ENCODE results near the gene LTN1. TPM values are rescaled to one million over a fixed set of nuclear protein-coding genes. Genes with fewer than 3 reads are reported as not detected.

LTN1 gene
- total RNA-seq, 2 donors from 2014 or later, result 19.8 to 21.8 TPM

GRCh38 chr21:28910280-28910887 is 82.3 kb downstream of the LTN1 start:
- DNase-seq, result no peak
- Mint-ChIP-seq H3K27me3 (ENCODE audit: insufficient read depth) (no peaks in the 10 kb centered on the region), H3K9me3 (no peaks in the 10 kb centered on the region), H3K36me3 (ENCODE audit: low read depth) (no peaks in the 10 kb centered on the region), H3K27ac (no peak overlapping the region), H3K4me3 (no peak overlapping the region), H3K4me1 (peaks cover 9% of the 10 kb centered on the region)
- Histone ChIP-seq H3K27me3 (ENCODE audit: control insufficient read depth, insufficient read depth, low read length, poor library complexity, severe bottlenecking) (no peaks in the 10 kb centered on the region), H3K4me3 (ENCODE audit: low read length) (no peak overlapping the region), H3K9ac (ENCODE audit: extremely low read depth, low read length, poor library complexity, severe bottlenecking) (no peak overlapping the region), H3K9me3 (ENCODE audit: control insufficient read depth, low read length) (no peaks in the 10 kb centered on the region), H3K4me1 (ENCODE audit: control insufficient read depth, insufficient read depth, low read length) (no peaks in the 10 kb centered on the region), H3K36me3 (ENCODE audit: control insufficient read depth, insufficient read depth, low read length) (no peaks in the 10 kb centered on the region), H3K27ac (ENCODE audit: low read depth, low read length) (no peak overlapping the region)
- WGBS, 2 experiments (ENCODE audit: insufficient coverage in 1 of 2, insufficient read length in 1 of 2), result 94 to 100% methylated on average over 2 to 4 of the region's 4 CpGs
- no peak for TF ChIP-seq CTCF (conservative IDR thresholded peaks at IDR 0.05)

GRCh38 chr21:28908351-28908750 is 84.3 kb downstream of the LTN1 start:
- Mint-ChIP-seq H3K36me3 (ENCODE audit: low read depth) (no peaks in the 10 kb centered on the region), H3K4me3 (no peak overlapping the region), H3K9me3 (no peaks in the 10 kb centered on the region), H3K4me1 (peaks cover 9% of the 10 kb centered on the region), H3K27me3 (ENCODE audit: insufficient read depth) (no peaks in the 10 kb centered on the region), H3K27ac (no peak overlapping the region)
- Histone ChIP-seq H3K27ac (ENCODE audit: low read depth, low read length) (no peak overlapping the region), H3K27me3 (ENCODE audit: control insufficient read depth, insufficient read depth, low read length, poor library complexity, severe bottlenecking) (no peaks in the 10 kb centered on the region), H3K4me1 (ENCODE audit: control insufficient read depth, insufficient read depth, low read length) (no peaks in the 10 kb centered on the region), H3K9me3 (ENCODE audit: control insufficient read depth, low read length) (no peaks in the 10 kb centered on the region), H3K9ac (ENCODE audit: extremely low read depth, low read length, poor library complexity, severe bottlenecking) (no peak overlapping the region), H3K4me3 (ENCODE audit: low read length) (no peak overlapping the region), H3K36me3 (ENCODE audit: control insufficient read depth, insufficient read depth, low read length) (no peaks in the 10 kb centered on the region)
- 76 to 98% methylated on average over 3 to 8 of the region's 8 CpGs for WGBS, 2 experiments (ENCODE audit: insufficient coverage in 1 of 2, insufficient read length in 1 of 2)
- no peak for TF ChIP-seq CTCF (conservative IDR thresholded peaks at IDR 0.05)
- DNase-seq, result peak; percentile 49

- Mint-ChIP-seq H3K4me1 (peaks cover 4% of the 10 kb centered on the region), H3K27me3 (ENCODE audit: insufficient read depth) (no peaks in the 10 kb centered on the region), H3K4me3 (no peak overlapping the region), H3K9me3 (no peaks in the 10 kb centered on the region), H3K27ac (no peak overlapping the region), H3K36me3 (ENCODE audit: low read depth) (no peaks in the 10 kb centered on the region)
- Histone ChIP-seq H3K9me3 (ENCODE audit: control insufficient read depth, low read length) (no peaks in the 10 kb centered on the region), H3K36me3 (ENCODE audit: control insufficient read depth, insufficient read depth, low read length) (no peaks in the 10 kb centered on the region), H3K27me3 (ENCODE audit: control insufficient read depth, insufficient read depth, low read length, poor library complexity, severe bottlenecking) (no peaks in the 10 kb centered on the region), H3K9ac (ENCODE audit: extremely low read depth, low read length, poor library complexity, severe bottlenecking) (no peak overlapping the region), H3K4me3 (ENCODE audit: low read length) (no peak overlapping the region), H3K4me1 (ENCODE audit: control insufficient read depth, insufficient read depth, low read length) (no peaks in the 10 kb centered on the region), H3K27ac (ENCODE audit: low read depth, low read length) (no peak overlapping the region)
- 97% methylated on average over 2 of the region's 2 CpGs; no CpG with 5 or more reads in 1 of the 2 experiments for WGBS, 2 experiments (ENCODE audit: insufficient coverage in 1 of 2, insufficient read length in 1 of 2)
- no peak for TF ChIP-seq CTCF (conservative IDR thresholded peaks at IDR 0.05)
- DNase-seq, result no peak
Observed at GRCh38 chr21:28906841-28907240, 85.8 kb downstream of the LTN1 start.

Data from endodermal cell (in vitro differentiated cells).